WERI-Rb-1 (cell line): Measurements from ENCODE around the gene DAB2.

Experiments
- DNase-seq: peaks from one replicate; pipeline ENCODE4 v3.0.0-alpha.2; 2020
- H3K27ac ChIP-seq: fragments of 250-450 bp; sonication (Bioruptor Pico); 2 replicates; pipeline ENCODE4 v1.5.1; 2020; ENCODE audit warnings: mild to moderate bottlenecking, moderate library complexity
- H3K27me3 ChIP-seq: fragments of 250-450 bp; sonication (Bioruptor Pico); 2 replicates; pipeline ENCODE4 v1.5.1; 2021; ENCODE audit warnings: mild to moderate bottlenecking, low read depth, moderate library complexity; ENCODE audit not compliant: insufficient read depth, severe bottlenecking
- H3K36me3 ChIP-seq: fragments of 250-450 bp; sonication (Bioruptor Pico); 2 replicates; pipeline ENCODE4 v1.5.1; 2020; ENCODE audit warnings: mild to moderate bottlenecking, moderate library complexity
- H3K4me3 ChIP-seq: 2 replicates; pipeline ENCODE4 v1.5.1; 2011; ENCODE audit warnings: low read depth, mild to moderate bottlenecking, control low read depth, low read length
- H3K9me3 ChIP-seq: fragments of 250-450 bp; sonication (Bioruptor Pico); 2 replicates; pipeline ENCODE4 v1.5.1; 2021; ENCODE audit warnings: mild to moderate bottlenecking, moderate library complexity; ENCODE audit not compliant: severe bottlenecking
- CTCF ChIP-seq: IDR thresholded peaks from 2 replicates; pipeline ENCODE4 v1.5.1; 2011; ENCODE audit warnings: low read depth, mild to moderate bottlenecking, control low read depth, inconsistent platforms, low read length

DAB2 gene

GRCh38 chr5:39447059-39447458 lies 22.3 kb upstream of the DAB2 start:
- H3K27me3 ChIP-seq = no peaks in the 10 kb centered on the region
- no peak overlapping the region for H3K27ac ChIP-seq
- no peaks in the 10 kb centered on the region for H3K9me3 ChIP-seq
- H3K36me3 ChIP-seq = no peaks in the 10 kb centered on the region
- TF ChIP-seq CTCF = no peak
- no peak for DNase-seq
- H3K4me3 ChIP-seq = no peak overlapping the region

GRCh38 chr5:39446231-39446630 lies 21.5 kb upstream of the DAB2 start:
- Histone ChIP-seq H3K27me3 (no peaks in the 10 kb centered on the region), H3K4me3 (no peak overlapping the region), H3K9me3 (no peaks in the 10 kb centered on the region), H3K36me3 (no peaks in the 10 kb centered on the region), H3K27ac (no peak overlapping the region)
- DNase-seq = no peak
- no peak for TF ChIP-seq CTCF

- no peak for TF ChIP-seq CTCF
- Histone ChIP-seq H3K4me3 (no peak overlapping the region), H3K9me3 (no peaks in the 10 kb centered on the region), H3K36me3 (no peaks in the 10 kb centered on the region), H3K27ac (no peak overlapping the region), H3K27me3 (no peaks in the 10 kb centered on the region)
- no peak for DNase-seq
Measured at GRCh38 chr5:39443911-39444310, 19.1 kb upstream of the DAB2 start.

GRCh38 chr5:39442991-39443390 lies 18.2 kb upstream of the DAB2 start:
- Histone ChIP-seq H3K27ac (no peak overlapping the region), H3K27me3 (no peaks in the 10 kb centered on the region), H3K9me3 (no peaks in the 10 kb centered on the region), H3K36me3 (no peaks in the 10 kb centered on the region), H3K4me3 (no peak overlapping the region)
- no peak for DNase-seq
- TF ChIP-seq CTCF = no peak

- no peak for DNase-seq
- Histone ChIP-seq H3K27ac (no peak overlapping the region), H3K27me3 (no peaks in the 10 kb centered on the region), H3K36me3 (no peaks in the 10 kb centered on the region), H3K9me3 (no peaks in the 10 kb centered on the region), H3K4me3 (no peak overlapping the region)
- TF ChIP-seq CTCF = no peak
Measured at GRCh38 chr5:39441838-39442237, 17.1 kb upstream of the DAB2 start.

- TF ChIP-seq CTCF = no peak
- Histone ChIP-seq H3K27ac (no peak overlapping the region), H3K9me3 (no peaks in the 10 kb centered on the region), H3K36me3 (no peaks in the 10 kb centered on the region), H3K4me3 (no peak overlapping the region), H3K27me3 (no peaks in the 10 kb centered on the region)
- DNase-seq = no peak
Measured at GRCh38 chr5:39440958-39441624, 16.3 kb upstream of the DAB2 start.
